ENCODE measurements around the gene DLX6.

DLX6 gene

DNA sequence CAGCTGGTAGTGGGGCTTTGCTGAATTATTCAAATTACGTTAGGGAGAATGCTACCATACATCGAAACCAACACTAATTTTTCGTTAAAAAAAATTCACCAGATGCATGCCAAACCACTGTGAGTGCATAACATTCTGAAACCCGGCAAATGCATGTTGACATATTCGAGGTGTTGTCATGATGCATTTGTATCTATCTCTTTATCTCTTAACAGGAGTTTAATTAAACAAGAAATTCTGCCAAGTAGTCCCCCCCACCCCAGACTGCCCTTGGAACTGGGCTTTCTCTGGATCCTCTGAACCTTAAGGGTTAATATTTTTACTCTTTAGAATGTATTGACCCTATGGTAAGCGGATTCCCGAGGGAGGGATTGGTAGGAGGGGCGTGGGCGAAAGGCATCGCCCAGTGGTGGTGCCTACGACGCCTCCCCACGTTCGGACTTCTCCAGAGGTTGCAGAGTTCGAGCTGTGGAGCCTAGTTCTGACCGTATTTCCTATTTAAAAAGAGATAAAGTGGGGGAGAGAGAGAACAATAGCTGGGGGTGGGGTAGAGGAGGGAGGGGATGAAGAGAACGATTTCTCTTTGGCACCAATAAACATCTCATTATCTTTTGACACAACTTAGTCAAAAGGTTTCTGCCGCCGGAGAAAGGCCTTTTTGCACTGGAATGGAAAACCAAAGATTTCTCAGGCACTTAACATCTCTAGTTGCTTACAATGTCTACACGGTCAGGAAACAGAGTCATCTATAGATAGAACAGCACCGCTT lies 7.2 kb downstream of the DLX6 start:
- H3K27ac ChIP-seq = no peak overlapping the region
- TF ChIP-seq ZFX (IDR thresholded peaks at IDR 0.05; ENCODE audit: borderline replicate concordance) = no peak
- TF ChIP-seq, protein P1, sequence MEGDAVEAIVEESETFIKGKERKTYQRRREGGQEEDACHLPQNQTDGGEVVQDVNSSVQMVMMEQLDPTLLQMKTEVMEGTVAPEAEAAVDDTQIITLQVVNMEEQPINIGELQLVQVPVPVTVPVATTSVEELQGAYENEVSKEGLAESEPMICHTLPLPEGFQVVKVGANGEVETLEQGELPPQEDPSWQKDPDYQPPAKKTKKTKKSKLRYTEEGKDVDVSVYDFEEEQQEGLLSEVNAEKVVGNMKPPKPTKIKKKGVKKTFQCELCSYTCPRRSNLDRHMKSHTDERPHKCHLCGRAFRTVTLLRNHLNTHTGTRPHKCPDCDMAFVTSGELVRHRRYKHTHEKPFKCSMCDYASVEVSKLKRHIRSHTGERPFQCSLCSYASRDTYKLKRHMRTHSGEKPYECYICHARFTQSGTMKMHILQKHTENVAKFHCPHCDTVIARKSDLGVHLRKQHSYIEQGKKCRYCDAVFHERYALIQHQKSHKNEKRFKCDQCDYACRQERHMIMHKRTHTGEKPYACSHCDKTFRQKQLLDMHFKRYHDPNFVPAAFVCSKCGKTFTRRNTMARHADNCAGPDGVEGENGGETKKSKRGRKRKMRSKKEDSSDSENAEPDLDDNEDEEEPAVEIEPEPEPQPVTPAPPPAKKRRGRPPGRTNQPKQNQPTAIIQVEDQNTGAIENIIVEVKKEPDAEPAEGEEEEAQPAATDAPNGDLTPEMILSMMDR (IDR thresholded peaks at IDR 0.05) = no peak

DNA sequence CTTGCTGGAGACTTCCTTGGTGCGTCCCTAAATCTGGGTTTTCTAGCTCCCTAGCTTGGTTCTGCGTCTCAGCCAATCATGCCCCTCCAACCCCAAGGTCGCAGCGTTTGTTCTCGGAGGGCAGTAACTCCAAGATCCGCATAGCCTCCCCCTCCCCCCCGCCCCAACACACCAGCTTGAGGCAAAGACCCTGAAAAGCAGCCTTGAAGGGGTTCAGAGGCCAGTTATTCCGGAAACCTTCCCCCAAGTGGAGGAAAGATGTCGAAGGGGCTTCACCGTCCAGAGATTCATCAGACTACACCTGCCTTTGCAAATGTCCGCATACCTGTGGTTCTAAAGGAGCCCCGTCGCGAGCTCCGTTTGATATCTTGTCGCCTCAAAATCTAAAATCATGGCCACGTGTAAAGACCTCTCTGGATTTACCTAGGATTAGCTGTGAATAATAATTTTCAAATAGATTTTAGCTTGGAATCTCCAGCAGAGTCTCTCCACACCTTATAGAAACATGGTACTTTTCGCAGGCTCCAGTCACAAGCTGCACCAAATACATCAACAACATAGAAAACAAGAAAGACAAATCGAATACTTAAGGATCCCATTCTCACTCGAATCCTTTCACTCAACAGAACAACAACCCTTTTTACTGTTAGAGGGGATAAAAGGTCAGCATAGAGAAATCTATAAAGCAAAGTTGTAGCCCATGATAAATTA lies 7.9 kb downstream of the DLX6 start:
- no peak overlapping the region for H3K27ac ChIP-seq

DNA sequence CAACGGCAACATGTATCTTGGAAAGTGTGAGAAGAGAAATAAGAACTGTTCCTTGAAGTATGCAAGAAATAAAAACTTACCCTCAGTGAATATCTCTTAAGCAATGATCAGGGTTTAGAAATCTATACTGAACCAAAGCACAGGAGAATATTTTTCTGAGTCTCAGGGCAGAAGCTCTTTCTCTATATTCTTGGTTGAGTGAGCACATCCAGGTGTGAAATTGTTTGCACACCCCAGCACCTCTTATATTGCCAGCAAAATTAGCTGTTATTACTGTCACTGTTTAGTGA lies 8.4 kb downstream of the DLX6 start:
- H3K27ac ChIP-seq = no peak overlapping the region
- no peak for TF ChIP-seq ZFX (IDR thresholded peaks at IDR 0.05; ENCODE audit: borderline replicate concordance)
- TF ChIP-seq, protein P1 (IDR thresholded peaks at IDR 0.05) = no peak

More for the DNA sequence above, 7.9 kb downstream of the DLX6 start:
- TF ChIP-seq ZFX (IDR thresholded peaks at IDR 0.05; ENCODE audit: borderline replicate concordance) = no peak
- TF ChIP-seq, protein P1 (IDR thresholded peaks at IDR 0.05) = no peak

DNA sequence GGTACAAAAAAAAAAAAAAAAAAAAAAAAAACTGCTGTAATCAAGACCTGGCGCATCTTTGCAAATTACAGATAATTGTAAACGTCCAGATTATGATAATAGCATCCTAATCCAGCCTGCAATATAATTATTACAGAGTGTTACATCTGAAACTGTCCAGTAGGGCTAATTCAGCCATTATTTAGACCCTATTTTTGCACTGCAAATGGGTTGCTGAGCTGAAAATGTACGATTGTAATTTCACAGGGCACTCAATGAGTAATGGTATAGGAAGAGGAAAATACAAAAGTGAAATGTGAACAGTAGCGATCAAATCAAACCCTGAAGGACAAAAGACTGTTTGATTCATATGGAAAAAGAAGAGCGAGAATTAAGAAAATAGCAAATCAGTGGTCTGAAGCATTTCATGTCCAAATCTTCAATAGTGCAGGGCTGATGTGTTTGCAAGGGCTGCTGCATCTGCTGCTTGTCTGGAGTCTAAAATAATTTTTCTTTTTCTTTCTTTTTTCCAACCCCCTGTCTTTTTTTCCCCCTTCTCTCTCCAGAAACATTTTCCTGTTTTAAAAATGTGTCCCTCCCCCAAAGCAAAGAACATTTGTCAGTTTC lies 8.9 kb downstream of the DLX6 start:
- no peak overlapping the region for H3K27ac ChIP-seq
- TF ChIP-seq, protein P1 (IDR thresholded peaks at IDR 0.05) = no peak
- no peak for TF ChIP-seq ZFX (IDR thresholded peaks at IDR 0.05; ENCODE audit: borderline replicate concordance)

DNA sequence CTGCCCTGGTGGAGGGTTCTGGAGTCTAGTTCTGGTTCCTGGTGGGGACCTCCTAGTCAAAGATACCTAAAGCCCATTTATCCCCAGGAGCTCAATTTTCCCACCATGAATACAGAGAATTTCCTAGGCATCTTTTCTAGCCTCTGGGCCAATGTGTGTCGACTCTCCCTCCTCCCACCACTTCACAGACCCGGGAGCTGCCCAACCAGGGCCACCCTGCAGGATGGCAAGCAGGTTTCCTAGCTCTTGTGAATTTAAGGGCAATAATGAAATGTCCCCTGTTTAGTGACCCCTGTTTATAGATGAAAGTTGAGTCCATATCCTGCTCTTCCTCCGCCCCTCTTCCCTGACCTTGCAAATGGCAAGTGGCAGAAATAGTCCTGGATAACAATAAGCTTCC lies 9.9 kb downstream of the DLX6 start:
- no peak for TF ChIP-seq ZFX (IDR thresholded peaks at IDR 0.05; ENCODE audit: borderline replicate concordance)
- no peak overlapping the region for H3K27ac ChIP-seq

DNA sequence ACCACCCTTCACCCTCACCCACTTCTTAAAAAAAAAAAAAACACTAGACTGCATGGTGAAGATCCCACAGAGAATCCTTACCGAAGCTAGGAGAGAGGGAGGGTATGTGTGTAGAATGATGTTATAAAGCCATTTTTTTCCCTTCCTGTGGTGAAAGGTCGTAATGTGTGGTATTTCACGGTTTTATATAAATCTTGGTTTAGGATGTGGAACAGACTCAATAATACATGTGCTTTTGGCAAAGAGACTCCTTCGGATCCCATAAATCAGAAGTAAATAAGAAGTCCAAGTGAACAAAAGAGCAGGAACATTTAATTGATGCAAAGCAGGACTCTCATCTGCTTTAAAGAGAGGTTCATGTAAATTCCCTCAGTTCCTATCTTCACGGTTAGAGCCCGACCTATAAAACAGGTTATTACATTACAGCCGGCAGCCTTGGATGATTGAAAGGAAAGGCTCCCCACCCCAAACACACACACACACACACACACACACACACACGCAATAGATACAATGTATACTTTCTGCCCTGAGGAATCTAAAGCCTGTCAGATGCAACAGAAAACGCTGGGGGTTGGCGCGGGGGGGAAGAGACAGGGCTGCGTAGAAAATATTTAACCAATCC lies 10.5 kb downstream of the DLX6 start:
- TF ChIP-seq, protein P1 (IDR thresholded peaks at IDR 0.05) = no peak
- TF ChIP-seq ZFX (IDR thresholded peaks at IDR 0.05; ENCODE audit: borderline replicate concordance) = no peak
- H3K27ac ChIP-seq = no peak overlapping the region

DNA sequence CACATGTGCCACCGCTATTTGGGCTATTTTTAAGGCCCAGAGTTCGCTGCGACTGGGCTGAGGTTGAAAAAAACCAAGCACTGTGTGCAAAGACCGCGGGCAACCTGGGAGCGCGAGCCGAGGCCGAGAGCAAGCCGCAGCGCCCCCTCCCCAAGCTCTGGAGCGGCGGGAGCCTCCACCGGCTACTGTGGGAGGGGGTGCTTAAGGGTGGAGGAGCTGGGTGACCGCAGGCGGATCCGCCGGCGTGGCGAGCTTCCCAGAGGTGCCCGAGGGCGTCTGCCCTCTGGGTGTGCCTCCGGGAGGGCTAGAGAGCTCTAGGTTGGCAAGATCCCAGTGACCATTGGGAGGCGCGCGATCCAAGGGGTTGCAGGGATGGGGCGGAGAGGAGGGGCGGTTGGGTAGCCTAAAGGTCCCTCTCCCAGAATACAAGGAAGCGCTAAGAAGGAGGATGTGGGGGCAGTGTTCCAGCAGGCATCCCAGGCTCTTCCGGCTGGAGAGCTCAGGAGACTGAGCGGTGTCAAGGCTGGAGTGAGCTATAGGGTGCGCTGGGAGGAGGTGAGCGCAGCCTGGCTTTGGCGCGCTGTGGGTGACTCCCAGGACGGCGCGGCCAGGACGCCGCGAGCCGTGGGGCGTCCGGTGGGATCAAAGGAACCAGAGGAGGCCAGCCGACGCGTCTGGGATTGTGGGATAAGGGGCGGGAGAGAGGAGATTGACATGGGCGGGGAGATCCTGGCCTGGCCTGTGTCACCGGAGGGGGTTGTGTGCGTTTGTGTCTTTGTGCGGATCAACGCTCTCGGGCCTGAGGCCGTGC lies 11.2 kb downstream of the DLX6 start:
- TF ChIP-seq, protein P1 (IDR thresholded peaks at IDR 0.05) = peak; percentile 28
- no peak for TF ChIP-seq ZFX (IDR thresholded peaks at IDR 0.05; ENCODE audit: borderline replicate concordance)
- no peak overlapping the region for H3K27ac ChIP-seq
